Measurements from ENCODE around the gene PIK3R5. TPM values are rescaled to one million over a fixed set of nuclear protein-coding genes. Genes with fewer than 3 reads are reported as not detected.

The PIK3R5 gene
- total RNA-seq, 1 donor from 2014 or later: not detected

GRCh38 chr17:8904201-8904600, 61.3 kb downstream of the PIK3R5 start:
- Mint-ChIP-seq H3K27me3 (ENCODE audit: low read depth) (peaks cover 34% of the 10 kb centered on the region), H3K9me3 (ENCODE audit: low read depth) (no peaks in the 10 kb centered on the region), H3K27ac (ENCODE audit: unreplicated experiment) (no peak overlapping the region), H3K36me3 (ENCODE audit: low read depth) (no peaks in the 10 kb centered on the region), H3K4me1 (ENCODE audit: low read depth) (no peaks in the 10 kb centered on the region), H3K4me3 (ENCODE audit: unreplicated experiment) (no peak overlapping the region)
- DNase-seq (ENCODE audit: low spot score): no peak
- TF ChIP-seq CTCF (IDR thresholded peaks at IDR 0.05): no peak

GRCh38 chr17:8900626-8901585, 64.6 kb downstream of the PIK3R5 start:
- TF ChIP-seq CTCF (IDR thresholded peaks at IDR 0.05): no peak
- no peak for DNase-seq (ENCODE audit: low spot score)
- H3K4me1 Mint-ChIP-seq (ENCODE audit: low read depth): no peaks in the 10 kb centered on the region
- H3K27me3 Mint-ChIP-seq (ENCODE audit: low read depth): peaks cover 32% of the 10 kb centered on the region
- no peak overlapping the region for H3K27ac Mint-ChIP-seq (ENCODE audit: unreplicated experiment)
- H3K36me3 Mint-ChIP-seq (ENCODE audit: low read depth): no peaks in the 10 kb centered on the region
- no peaks in the 10 kb centered on the region for H3K9me3 Mint-ChIP-seq (ENCODE audit: low read depth)
- H3K4me3 Mint-ChIP-seq (ENCODE audit: unreplicated experiment): no peak overlapping the region

- Mint-ChIP-seq H3K27ac (ENCODE audit: unreplicated experiment) (no peak overlapping the region), H3K27me3 (ENCODE audit: low read depth) (peaks cover 29% of the 10 kb centered on the region), H3K4me3 (ENCODE audit: unreplicated experiment) (no peak overlapping the region), H3K36me3 (ENCODE audit: low read depth) (no peaks in the 10 kb centered on the region), H3K4me1 (ENCODE audit: low read depth) (no peaks in the 10 kb centered on the region), H3K9me3 (ENCODE audit: low read depth) (no peaks in the 10 kb centered on the region)
- TF ChIP-seq CTCF (IDR thresholded peaks at IDR 0.05): no peak
- DNase-seq (ENCODE audit: low spot score): no peak
These were observed 65.3 kb downstream of the PIK3R5 start for GRCh38 chr17:8900207-8900606.

GRCh38 chr17:8898636-8899035, 66.9 kb downstream of the PIK3R5 start:
- Mint-ChIP-seq H3K27me3 (ENCODE audit: low read depth) (peaks cover 18% of the 10 kb centered on the region), H3K36me3 (ENCODE audit: low read depth) (no peaks in the 10 kb centered on the region), H3K4me1 (ENCODE audit: low read depth) (peaks cover 8% of the 10 kb centered on the region), H3K4me3 (ENCODE audit: unreplicated experiment) (no peak overlapping the region), H3K27ac (ENCODE audit: unreplicated experiment) (no peak overlapping the region), H3K9me3 (ENCODE audit: low read depth) (no peaks in the 10 kb centered on the region)
- no peak for TF ChIP-seq CTCF (IDR thresholded peaks at IDR 0.05)
- DNase-seq (ENCODE audit: low spot score): no peak

- no peaks in the 10 kb centered on the region for H3K36me3 Mint-ChIP-seq (ENCODE audit: low read depth)
These were observed 67.4 kb downstream of the PIK3R5 start for GRCh38 chr17:8898126-8898525.

More at GRCh38 chr17:8898126-8898525, 67.4 kb downstream of the PIK3R5 start:
- H3K9me3 Mint-ChIP-seq (ENCODE audit: low read depth): no peaks in the 10 kb centered on the region
- H3K27ac Mint-ChIP-seq (ENCODE audit: unreplicated experiment): no peak overlapping the region
- no peak overlapping the region for H3K4me3 Mint-ChIP-seq (ENCODE audit: unreplicated experiment)
- DNase-seq (ENCODE audit: low spot score): no peak
- TF ChIP-seq CTCF (IDR thresholded peaks at IDR 0.05): no peak
- peaks cover 18% of the 10 kb centered on the region for H3K27me3 Mint-ChIP-seq (ENCODE audit: low read depth)
- H3K4me1 Mint-ChIP-seq (ENCODE audit: low read depth): peaks cover 8% of the 10 kb centered on the region
